GM19397 (cell line): ENCODE data around the gene SEMA3C.
"Not testable (repeated sequence)": the region's sequence is repeated elsewhere in the genome, so short reads cannot be mapped to it uniquely, and the experiment has no call there.

Experiments used
- ATAC-seq: cut with Tn5 transposase; IDR thresholded peaks from one replicate; pipeline ENCODE4 v1.9.1; 2021; ENCODE audit warnings: mild to moderate bottlenecking, moderate library complexity; ENCODE audit not compliant: unreplicated experiment

Gene SEMA3C

DNA sequence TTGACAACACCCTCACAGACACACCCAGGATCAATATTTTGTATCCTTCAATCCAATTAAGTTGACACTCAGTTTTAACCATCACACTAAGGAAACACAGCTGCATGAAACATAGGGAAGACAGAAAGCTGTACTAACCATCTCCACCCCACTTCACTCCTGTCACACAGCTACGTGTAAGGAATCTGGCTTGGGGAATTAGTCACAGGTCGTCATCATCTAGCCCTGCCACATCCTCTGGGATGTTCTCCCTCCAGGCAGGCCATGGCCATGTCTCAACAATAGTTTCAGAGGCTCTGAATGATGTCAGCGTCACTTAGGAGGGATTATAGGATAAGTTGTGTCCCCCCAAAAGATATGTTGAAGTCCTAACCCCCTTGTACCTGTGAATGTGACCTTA is 10.8 kb upstream of the SEMA3C start:
- no peak for ATAC-seq

DNA sequence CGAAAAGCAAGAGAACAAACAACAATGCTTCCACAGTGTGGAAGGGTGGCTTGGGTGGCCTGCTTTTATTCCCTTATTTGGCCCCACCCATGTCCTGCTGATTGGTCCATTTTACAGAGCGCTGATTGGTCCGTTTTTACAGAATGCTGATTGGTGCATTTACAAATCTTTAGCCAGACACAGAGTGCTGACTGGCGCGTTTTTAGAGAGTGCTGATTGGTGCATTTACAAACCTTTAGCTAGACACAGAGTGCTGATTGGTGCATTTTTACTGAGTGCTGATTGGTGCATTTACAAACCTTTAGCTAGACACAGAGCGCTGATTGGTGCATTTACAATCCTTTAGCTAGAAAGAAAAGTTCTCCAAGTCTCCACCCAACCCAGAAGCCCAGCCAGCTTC is 8.1 kb upstream of the SEMA3C start:
- ATAC-seq: not testable (repeated sequence)

DNA sequence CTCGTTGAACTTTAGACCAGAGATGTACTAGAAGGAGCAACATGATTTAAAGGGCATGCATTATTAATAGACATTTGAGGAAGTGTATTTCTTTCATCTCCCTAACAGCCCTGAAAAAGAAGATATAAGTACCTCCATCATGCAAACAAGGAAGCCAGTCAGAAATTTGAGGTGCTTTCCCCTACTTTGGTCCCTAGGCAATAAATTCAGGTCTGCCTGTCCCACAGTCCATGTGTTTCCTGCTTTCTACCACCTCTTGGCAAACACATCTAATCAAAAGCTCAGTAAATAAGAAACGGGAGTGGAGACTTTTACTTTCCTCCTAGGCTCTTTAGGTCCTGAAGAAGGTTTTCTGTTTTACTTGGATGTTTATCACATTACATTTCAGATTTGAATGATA is 5.2 kb upstream of the SEMA3C start:
- no peak for ATAC-seq

DNA sequence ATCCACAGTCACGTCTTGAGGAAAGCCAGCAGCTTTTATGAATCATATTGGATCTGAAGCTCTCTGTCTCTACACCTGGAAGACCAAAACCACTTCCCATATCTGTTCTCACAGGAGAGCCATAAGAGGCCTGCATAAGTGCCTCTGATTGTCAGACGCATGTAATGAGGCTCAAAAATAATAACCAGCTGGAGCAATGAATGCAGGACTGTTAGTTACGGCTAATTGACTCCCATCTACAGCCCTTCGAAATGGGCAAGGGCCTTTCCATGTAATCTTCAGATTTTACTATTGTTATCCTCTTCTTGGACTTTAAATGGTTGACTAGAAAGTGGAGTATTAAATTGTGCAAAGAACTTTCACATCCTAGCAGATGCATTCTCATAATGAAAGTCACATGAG is 4.4 kb upstream of the SEMA3C start:
- no peak for ATAC-seq

DNA sequence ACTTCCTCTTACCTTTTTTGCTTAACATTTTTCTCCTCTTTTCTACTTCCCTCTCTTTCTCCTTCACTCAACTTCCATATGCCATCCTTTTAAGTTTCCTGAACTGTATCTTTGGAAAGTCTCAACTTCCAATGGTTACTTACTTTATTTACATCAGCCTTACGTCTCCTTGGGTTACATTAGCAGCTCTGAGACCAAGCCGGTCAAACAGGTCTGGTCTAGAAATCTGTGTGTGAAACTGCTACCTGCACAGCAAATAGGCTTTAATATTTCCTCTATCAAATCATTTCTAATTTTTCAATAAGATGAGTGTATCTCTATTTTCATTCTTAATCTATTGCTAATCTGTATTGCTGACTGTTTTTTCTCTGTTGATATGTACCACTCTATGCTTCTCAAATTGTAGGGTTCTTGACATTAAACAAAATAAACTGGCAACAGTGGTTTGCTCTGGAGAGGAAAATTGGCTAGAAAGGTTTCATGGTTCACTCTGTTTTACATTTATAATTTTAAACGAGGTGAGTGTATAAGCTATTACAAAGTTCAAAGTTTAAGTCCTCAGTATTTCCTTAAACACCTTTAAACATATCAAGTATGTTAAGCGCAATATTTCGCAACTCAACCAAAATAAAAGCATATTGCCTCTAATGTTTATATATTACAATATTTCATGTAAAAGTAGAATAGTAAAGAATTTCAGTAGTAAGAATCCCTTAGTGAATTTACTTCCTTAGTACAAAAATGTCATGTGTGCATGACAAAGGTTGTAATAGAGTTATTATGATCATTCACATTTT is 3.6 kb upstream of the SEMA3C start:
- ATAC-seq: no peak

DNA sequence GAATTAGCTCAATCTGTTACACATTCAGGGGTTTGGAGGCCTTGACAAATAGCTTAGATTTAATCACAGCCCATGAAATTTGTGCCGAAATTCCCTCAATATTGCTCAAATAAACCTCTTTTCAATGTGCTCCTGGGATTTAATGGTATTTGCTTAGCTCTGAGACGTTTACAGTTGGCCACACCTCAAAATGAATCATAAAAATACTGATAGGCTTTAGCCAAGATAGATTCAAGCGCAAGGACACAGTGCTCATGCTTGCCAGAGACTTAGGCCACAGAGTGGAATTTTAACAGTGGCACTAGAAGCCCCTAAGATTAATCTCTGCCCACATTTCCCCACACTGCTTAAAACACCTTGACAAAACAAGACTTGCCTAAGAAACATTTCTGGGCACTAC is 2.3 kb upstream of the SEMA3C start:
- ATAC-seq: no peak

DNA sequence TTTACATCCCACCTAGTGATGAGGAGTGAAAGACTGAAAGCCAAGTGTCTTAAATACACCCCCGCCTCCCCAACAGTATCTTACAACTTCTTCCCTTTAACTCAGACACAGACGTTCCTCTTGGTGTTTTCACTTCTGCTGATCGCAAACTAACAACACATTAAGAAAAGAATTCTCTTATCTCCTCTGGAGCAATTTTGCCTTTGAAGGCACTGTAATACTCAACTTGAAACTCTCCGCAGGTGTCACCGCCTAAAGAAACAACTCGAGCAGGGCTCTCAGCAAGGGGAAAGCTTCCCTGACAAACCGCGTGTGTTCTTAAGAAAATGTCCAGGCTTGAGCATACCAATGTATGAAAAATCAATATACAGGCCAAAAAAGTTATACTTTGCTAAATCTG is 452 bp downstream of the SEMA3C start:
- no peak for ATAC-seq

DNA sequence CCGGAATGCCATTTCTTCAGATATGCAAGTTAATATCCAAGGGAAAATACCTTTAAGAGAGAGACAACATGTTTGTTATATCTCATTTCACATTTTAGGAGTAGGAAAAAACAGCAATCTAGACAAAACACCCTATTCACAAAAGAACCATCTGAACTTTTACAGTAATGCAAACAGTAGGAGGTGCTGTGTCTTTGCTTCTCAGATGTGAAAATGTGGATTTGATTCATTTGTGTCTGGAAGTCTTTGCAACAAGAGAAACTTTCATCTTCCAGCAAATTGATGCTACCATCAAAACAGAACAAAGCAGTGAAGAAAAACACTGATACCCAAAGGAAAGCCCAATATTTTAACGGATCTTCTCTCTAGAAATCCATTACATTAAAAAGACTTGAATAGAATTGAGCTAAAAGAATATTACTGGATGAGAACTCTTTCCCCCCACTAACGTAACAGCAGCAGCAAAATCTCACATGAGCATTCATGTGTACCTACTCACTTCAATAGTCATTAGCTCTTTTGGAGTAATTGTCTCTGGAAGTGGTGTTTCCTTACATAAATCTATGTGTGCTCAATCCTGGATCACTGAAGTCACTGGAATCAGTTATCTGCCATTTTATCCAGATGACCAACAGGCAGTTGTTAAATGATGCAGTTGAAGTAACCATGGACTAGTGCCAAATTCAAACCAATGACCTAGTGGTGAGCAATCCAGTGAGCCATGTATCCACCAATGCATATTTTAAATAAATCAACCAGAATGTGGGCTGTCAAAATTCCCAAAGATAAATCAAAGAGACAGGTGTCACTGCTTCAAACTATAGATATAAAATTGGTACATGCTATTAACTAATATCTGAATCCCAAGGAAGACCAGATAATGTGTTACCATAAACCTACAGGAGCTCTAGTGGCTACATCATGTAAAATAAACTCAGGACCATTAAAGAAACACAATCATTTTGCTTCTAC is 1.8 kb downstream of the SEMA3C start:
- ATAC-seq: no peak

DNA sequence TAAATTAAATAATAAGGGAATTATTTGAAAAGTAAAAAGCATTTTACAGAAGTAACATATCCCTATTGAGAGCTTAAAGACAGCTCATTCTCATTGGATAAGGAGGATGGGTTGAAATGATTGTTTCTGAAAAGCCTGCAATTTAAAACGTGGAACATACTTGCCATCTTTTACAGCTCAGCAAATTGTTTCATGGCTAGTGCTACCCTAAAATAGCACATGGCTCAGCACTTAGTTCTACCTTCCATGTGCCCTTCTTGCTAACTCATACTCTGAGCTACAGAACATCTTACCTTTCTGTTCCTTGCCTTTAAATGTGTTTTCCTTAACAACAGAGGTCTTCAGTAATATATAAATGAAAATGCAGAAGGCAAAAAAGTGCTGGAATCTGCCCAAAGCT is 8.6 kb downstream of the SEMA3C start:
- no peak for ATAC-seq

DNA sequence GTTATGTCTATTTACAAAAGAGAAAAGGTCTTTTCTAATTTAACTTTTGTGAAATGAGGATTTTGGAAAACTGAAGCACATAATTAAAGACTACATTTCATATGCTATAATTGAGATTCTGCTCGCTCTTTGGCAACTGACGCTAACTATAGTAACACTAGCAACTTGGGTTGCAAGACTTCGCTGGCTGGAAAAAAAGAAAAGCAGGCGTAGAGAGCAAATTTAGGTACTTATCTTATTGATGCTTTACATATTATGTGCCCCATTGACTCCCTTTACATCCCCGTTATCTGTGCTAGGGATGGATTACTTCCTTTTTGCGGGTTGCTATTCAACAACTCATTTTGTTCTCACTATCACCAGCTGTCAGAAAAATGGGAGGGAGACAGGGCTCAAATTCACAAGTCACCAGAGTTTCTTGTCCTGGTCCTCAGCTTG is 10.5 kb downstream of the SEMA3C start:
- no peak for ATAC-seq

DNA sequence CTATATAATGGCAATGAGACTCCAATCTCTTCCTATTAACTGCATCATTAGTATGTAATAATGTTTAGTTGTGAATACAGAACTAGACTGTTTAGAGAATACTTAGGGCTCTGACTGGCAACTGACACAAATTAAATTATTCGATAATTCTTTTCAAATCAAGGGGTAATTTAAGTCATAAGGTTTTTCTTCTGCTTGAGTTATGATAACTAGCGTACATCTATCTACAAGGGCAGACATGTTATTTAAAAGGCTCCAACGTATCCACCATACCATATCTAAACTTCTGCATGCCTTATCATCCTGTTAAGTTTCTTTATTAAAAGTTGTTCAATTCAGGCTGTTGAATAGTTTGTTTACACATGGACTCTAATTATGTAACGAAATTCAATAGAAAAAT is 11.2 kb downstream of the SEMA3C start:
- no peak for ATAC-seq

DNA sequence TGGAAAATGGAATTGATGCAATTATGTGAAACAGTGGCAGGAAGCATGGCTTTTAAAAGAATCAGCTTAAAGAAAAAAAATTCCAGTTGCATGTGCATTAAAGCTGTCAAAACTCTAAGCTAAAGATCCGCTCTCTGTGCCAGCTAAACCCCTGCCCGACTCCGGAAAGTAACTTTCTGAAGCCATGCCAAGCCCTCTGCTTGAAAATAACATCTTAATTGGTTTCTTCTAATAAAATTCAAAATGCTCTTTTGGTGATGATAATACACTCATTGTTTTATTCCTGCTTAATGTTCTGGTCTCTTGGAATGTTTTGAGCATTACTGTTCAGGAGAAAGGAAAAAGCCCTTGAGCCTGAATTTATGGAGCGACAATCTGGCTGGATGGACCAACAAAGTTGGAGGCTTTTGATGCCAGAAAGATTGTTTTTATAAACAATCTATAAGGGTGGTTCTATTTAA is 11.7 kb downstream of the SEMA3C start:
- no peak for ATAC-seq

DNA sequence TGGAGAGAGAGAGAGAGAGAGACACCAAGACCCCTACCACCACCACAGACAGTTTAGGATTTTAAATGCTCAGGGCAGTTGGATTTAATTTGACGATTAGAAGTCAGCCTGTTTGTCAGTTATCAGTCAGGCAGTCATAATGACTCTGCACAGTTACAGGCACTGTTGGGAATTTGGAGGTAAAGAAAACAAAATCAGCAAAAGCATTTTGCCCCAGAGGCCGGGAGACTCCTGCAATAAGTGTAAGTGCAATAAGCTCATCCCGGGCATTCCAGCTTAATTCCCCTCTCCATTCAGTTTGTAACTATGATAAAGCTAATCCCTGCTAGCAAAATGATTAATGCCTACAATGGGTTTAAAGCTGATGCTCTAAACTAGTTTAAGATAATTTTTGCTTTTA is 13.5 kb downstream of the SEMA3C start:
- ATAC-seq: no peak

DNA sequence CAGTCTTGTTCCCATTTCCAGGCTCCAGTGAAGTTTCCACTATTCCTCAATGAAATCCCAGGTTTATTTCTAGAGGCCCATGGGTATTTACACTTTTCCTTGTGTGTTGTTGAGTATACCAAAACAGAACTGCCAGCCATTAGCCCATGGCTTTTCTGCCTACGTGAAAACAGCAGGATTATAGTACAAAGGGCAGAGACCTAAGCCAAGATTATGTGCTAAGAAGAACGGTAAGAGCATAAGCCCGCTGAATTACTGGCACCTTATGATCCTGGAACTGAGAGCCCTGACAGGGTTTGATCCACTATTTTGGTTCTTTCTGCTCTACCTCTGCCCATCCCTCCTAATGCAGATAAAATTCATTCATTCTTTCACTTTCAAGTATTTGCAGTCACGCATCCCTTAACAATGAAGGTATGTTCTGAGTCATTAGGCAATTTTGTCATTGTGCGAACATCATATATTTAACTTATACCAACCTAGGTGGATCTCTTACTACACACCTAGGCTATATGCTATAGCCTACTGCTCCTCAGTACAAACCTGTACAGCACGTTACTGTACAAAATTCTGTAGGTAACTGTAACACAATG is 16.0 kb downstream of the SEMA3C start:
- no peak for ATAC-seq

DNA sequence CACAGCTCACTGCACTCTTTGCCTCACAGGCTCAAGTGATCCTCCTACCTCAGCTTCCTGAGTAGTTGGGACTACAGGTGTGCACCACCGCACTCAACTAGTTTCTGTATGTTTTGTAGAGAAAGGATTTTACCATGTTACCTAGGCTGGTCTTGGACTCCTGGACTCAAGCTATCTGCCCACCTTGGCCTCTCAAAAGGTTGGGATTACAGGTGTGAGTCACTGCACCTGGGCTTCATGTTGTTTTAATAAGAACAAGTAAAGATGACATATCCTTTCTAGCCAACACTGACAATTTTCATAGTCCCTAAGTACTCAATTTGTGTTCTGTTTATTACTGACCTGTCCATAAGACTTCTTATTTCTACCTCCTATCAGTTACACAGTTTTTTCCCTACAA is 16.8 kb downstream of the SEMA3C start:
- no peak for ATAC-seq

DNA sequence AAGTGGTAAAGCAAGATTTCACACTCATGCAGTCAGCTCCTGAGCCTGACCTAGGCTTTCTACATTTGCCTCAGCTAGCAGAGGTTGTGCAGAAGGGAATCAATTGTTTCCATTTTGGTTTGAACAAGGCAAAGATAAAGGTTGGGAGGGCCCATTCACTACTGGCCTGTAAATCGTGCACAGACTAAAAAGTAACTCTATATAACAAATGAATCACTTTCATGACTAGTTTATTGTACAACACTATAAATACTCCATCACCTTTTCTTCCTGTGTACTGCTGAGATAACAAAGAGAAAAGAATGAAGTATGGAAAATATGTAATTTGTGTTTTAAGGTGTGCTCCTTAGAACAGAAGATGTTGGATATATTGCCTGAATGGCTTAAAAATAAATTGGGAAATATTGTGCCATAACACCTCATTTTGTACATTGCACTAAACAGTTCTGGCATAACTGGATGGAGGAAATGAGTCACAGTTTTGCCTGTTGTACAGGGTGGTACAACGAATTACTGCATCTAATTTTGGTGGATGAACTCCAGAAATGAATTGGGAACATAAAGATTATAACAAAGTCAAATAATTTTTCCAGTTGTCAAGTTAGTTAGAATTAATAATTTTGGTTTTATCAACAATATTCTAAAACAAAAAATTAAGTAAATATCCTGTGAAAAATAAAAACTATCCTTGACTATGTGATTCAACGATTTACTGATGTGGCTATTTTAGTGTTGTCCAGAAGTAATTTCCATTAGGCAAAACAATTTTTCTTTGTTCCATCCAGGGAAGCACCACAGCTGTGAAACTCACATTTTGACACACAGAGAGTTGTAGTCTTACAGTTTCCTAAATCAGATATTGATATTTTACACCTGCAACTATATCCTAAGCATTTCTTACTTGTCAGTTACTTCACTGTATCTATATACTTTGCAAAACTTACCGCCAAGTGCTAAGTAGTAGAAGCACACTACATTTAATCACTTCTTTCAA is 18.0 kb downstream of the SEMA3C start:
- ATAC-seq: no peak

DNA sequence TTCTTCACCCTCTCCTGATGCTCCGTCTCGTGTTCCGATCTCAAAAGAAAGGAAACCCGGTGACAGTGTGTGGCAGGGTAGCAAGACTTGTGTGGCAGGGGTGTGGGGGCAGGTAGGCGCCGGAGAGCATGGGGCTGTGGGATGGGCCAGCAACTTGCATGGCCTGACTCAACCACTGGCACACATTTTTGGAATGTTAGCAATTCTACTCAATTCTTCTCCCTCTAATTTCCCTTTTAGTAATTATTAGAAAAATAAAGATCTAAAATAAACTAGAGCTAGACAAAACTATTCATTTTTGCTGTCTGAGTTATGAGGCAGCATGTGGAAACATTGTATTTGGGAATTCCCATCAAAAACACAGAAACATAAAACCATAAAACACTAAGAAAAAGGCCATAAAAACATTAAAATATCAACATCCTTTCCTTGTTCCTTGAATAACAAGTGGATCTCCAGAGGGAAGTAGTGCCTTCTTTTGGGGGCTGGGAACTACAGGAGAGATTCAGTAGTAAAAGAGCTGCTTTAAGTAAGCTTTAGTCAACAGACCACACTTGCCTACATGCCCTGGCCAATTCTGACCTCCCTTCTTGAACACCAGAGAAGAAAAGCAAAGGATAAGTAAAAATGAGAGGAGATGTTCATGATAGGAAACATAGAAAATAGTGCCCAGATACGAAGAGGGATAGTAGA is 21.8 kb downstream of the SEMA3C start:
- ATAC-seq: no peak

DNA sequence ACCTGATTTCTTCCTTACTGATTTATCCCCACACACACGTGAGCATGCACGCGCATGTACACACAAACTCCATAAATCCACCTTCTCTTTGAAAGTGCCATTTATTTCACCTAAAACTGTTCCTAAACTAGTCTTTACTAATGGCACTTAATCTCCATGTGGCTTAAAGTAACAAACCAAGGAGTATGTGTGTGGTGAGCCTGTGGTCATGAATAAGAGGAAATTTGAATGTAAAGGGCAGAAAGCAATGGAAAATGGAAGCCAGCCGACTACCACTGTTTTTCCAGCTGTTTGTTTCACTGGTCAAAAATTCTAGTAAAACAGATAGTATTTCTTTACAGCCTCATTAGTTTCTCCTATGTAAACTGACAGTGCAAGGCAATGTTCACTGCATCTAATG is 23.8 kb downstream of the SEMA3C start:
- ATAC-seq: no peak

DNA sequence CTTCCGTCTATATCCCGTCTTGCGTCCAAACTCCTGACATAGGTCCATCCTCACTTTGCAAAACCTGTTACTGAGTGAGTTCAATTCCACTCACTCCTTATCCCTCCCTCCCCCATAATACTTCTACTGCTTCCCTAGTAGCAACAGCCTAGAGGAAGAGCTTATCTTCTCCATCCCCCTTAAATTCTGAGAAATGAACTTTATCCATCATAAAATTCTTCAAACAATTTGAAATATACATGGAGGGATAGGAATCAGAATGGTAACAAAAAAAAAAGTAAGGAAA is 27.6 kb downstream of the SEMA3C start:
- ATAC-seq: no peak
